ENCODE measurements around the gene ARHGEF39.

Gene ARHGEF39

GRCh38 chr9:35673132-35674024 is 8.4 kb upstream of the ARHGEF39 start, which contains the start of gene CA9:
CA9 (plus strand) TSS chr9:35673928; CDS start chr9:35673960, 32 bp downstream.
- no peak for DNase-seq

GRCh38 chr9:35669331-35670145 is 4.5 kb upstream of the ARHGEF39 start:
- DNase-seq: no peak

- DNase-seq: no peak
Measured at GRCh38 chr9:35667939-35668338, 2.9 kb upstream of the ARHGEF39 start.

GRCh38 chr9:35666549-35666948 is 1.6 kb upstream of the ARHGEF39 start:
- no peak for DNase-seq

- DNase-seq: no peak
Measured at GRCh38 chr9:35666045-35666444, 1.1 kb upstream of the ARHGEF39 start.

GRCh38 chr9:35665471-35665818 is 450 bp upstream of the ARHGEF39 start:
- DNase-seq: no peak

- no peak for DNase-seq
Measured at GRCh38 chr9:35662437-35662836, 2.6 kb downstream of the ARHGEF39 start.

- DNase-seq: peak; percentile 67 to 71
Measured at GRCh38 chr9:35661756-35662350, 3.1 kb downstream of the ARHGEF39 start.

GRCh38 chr9:35660966-35661415 is 4.0 kb downstream of the ARHGEF39 start:
- no peak for DNase-seq

- DNase-seq: no peak
Measured at GRCh38 chr9:35659340-35659739, 5.7 kb downstream of the ARHGEF39 start.

- DNase-seq: no peak
Measured at GRCh38 chr9:35658968-35659220, 6.1 kb downstream of the ARHGEF39 start.

GRCh38 chr9:35658137-35658967 is 6.6 kb downstream of the ARHGEF39 start, which contains the start of gene CCDC107:
CCDC107 (plus strand) TSS chr9:35658292; CDS start chr9:35658380, 88 bp downstream.
- peak; percentile 86 for DNase-seq

- DNase-seq: peak; percentile 93 to 94
Measured at GRCh38 chr9:35657546-35658136, 7.4 kb downstream of the ARHGEF39 start, which contains the start of gene RMRP. RMRP (minus strand) TSS chr9:35658019.

GRCh38 chr9:35656831-35657545 is 8.0 kb downstream of the ARHGEF39 start:
- DNase-seq: no peak

- no peak for DNase-seq
Measured at GRCh38 chr9:35656348-35656747, 8.6 kb downstream of the ARHGEF39 start.

- no peak for DNase-seq
Measured at GRCh38 chr9:35653611-35654010, 11.4 kb downstream of the ARHGEF39 start.

GRCh38 chr9:35652829-35653209 is 12.2 kb downstream of the ARHGEF39 start:
- no peak for DNase-seq

- no peak for DNase-seq
Measured at GRCh38 chr9:35651956-35652828, 12.8 kb downstream of the ARHGEF39 start.

GRCh38 chr9:35650341-35651158 is 14.4 kb downstream of the ARHGEF39 start, which contains the start of gene SIT1:
SIT1 (minus strand) TSS chr9:35650931; CDS start chr9:35650853, 78 bp downstream.
- peak; percentile 29 to 50 for DNase-seq
